Nephron progenitor cell (in vitro differentiated cells): ENCODE data around the gene CENPX.

ENCODE experiments used
- DNase-seq: peaks from one replicate; pipeline ENCODE4 v3.0.0; 2021
- H3K27ac Mint-ChIP-seq: 2 replicates; pipeline ENCODE4 v1.8.0; 2021; ENCODE audit warnings: mild to moderate bottlenecking, moderate library complexity, mixed read lengths
- H3K27me3 Mint-ChIP-seq: 2 replicates; pipeline ENCODE4 v1.8.0; 2021; ENCODE audit warnings: mild to moderate bottlenecking, low read depth, mixed read lengths; ENCODE audit not compliant: poor library complexity
- H3K36me3 Mint-ChIP-seq: 2 replicates; pipeline ENCODE4 v1.8.0; 2021; ENCODE audit warnings: low read depth, mixed read lengths
- H3K4me1 Mint-ChIP-seq: 2 replicates; pipeline ENCODE4 v1.8.0; 2021; ENCODE audit warnings: mixed read lengths
- H3K4me3 Mint-ChIP-seq: 2 replicates; pipeline ENCODE4 v1.8.0; 2021; ENCODE audit warnings: mild to moderate bottlenecking, moderate library complexity, mixed read lengths
- H3K9me3 Mint-ChIP-seq: 2 replicates; pipeline ENCODE4 v1.8.0; 2021; ENCODE audit warnings: mild to moderate bottlenecking, moderate library complexity, mixed read lengths
- TF ChIP-seq, protein P1 (sequence below): fragments of 200-600 bp; sonication (generic); IDR thresholded peaks from 2 replicates; pipeline ENCODE4 v1.5.0; 2021; ENCODE audit warnings: antibody characterized with exemption

CENPX gene

DNA sequence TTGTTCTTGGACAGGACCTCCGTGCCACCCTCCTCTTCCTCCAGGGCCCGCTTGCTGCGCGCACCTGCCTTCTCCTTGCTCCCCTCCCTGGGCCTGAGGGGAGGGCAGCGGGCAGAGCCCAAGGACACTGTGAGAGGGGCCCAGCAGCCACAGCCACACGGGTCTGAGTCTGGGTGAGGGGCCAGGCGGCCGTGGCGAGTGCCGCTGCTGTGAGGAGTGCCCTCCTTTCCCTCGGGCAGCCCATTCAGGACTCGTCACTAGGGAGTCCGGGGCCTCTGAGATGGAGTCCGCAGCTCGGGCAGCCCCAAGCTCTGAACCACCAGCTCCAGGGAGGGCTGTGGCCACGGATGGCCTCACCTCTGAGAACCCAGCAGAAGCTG, 37.3 kb upstream of the CENPX start:
- no peaks in the 10 kb centered on the region for H3K36me3 Mint-ChIP-seq
- no peak overlapping the region for H3K4me3 Mint-ChIP-seq
- TF ChIP-seq, protein P1, sequence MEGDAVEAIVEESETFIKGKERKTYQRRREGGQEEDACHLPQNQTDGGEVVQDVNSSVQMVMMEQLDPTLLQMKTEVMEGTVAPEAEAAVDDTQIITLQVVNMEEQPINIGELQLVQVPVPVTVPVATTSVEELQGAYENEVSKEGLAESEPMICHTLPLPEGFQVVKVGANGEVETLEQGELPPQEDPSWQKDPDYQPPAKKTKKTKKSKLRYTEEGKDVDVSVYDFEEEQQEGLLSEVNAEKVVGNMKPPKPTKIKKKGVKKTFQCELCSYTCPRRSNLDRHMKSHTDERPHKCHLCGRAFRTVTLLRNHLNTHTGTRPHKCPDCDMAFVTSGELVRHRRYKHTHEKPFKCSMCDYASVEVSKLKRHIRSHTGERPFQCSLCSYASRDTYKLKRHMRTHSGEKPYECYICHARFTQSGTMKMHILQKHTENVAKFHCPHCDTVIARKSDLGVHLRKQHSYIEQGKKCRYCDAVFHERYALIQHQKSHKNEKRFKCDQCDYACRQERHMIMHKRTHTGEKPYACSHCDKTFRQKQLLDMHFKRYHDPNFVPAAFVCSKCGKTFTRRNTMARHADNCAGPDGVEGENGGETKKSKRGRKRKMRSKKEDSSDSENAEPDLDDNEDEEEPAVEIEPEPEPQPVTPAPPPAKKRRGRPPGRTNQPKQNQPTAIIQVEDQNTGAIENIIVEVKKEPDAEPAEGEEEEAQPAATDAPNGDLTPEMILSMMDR = no peak
- H3K27ac Mint-ChIP-seq = no peak overlapping the region
- no peaks in the 10 kb centered on the region for H3K4me1 Mint-ChIP-seq
- no peaks in the 10 kb centered on the region for H3K27me3 Mint-ChIP-seq
- DNase-seq = no peak
- no peaks in the 10 kb centered on the region for H3K9me3 Mint-ChIP-seq

- DNase-seq = no peak
- Mint-ChIP-seq H3K27ac (peak overlapping the region; percentile 68), H3K36me3 (no peaks in the 10 kb centered on the region), H3K27me3 (no peaks in the 10 kb centered on the region), H3K9me3 (no peaks in the 10 kb centered on the region), H3K4me1 (no peaks in the 10 kb centered on the region), H3K4me3 (no peak overlapping the region)
- TF ChIP-seq, protein P1 = no peak
Observed at GRCh38 chr17:82059272-82060000, 36.8 kb upstream of the CENPX start.

DNA sequence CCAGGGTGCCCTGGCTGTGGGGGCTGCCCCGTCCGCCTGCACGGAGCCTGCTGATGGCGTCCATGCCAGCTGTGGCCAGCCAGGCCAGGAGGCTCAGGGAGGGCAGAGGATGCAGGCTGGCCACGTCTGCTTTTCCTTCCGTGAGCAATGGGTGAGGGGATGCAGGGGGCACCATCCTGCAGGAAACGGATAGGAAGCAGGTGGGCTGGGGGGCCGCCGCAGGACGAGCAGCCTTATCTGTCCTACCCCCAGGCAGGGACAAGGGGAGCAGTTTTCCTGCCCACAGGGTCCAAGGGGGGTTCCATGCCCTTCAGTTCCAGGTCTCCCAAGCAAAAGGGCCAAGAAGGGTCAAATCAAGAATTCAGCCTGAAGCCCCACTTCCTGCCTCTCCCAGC, 36.2 kb upstream of the CENPX start:
- Mint-ChIP-seq H3K27ac (peak overlapping the region; percentile 36), H3K27me3 (no peaks in the 10 kb centered on the region), H3K36me3 (no peaks in the 10 kb centered on the region), H3K9me3 (no peaks in the 10 kb centered on the region), H3K4me3 (no peak overlapping the region), H3K4me1 (no peaks in the 10 kb centered on the region)
- TF ChIP-seq, protein P1 = no peak
- no peak for DNase-seq

- Mint-ChIP-seq H3K36me3 (no peaks in the 10 kb centered on the region), H3K27ac (peak overlapping the region; percentile 36), H3K4me3 (no peak overlapping the region), H3K27me3 (no peaks in the 10 kb centered on the region), H3K4me1 (peaks cover 3% of the 10 kb centered on the region), H3K9me3 (no peaks in the 10 kb centered on the region)
- DNase-seq = no peak
- TF ChIP-seq, protein P1 = no peak
Observed at GRCh38 chr17:82058230-82058854, 35.7 kb upstream of the CENPX start.

GRCh38 chr17:82056729-82057621, 34.3 kb upstream of the CENPX start:
- Mint-ChIP-seq H3K9me3 (no peaks in the 10 kb centered on the region), H3K4me3 (no peak overlapping the region), H3K36me3 (no peaks in the 10 kb centered on the region), H3K27ac (no peak overlapping the region), H3K4me1 (peaks cover 12% of the 10 kb centered on the region), H3K27me3 (no peaks in the 10 kb centered on the region)
- TF ChIP-seq, protein P1 = no peak
- DNase-seq = no peak
